NCI-H2196 treated with DMSO at 0.1 percent for 48 hours (cell line): ENCODE measurements around the gene POP7.
"Not testable (repeated sequence)": the region's sequence is repeated elsewhere in the genome, so short reads cannot be mapped to it uniquely, and the experiment has no call there.

Experiments used
- DNase-seq: peaks from one replicate; lab custom pipeline; 2025; ENCODE audit not compliant: unreplicated experiment; lab: John Stamatoyannopoulos, UW

Gene POP7

DNA sequence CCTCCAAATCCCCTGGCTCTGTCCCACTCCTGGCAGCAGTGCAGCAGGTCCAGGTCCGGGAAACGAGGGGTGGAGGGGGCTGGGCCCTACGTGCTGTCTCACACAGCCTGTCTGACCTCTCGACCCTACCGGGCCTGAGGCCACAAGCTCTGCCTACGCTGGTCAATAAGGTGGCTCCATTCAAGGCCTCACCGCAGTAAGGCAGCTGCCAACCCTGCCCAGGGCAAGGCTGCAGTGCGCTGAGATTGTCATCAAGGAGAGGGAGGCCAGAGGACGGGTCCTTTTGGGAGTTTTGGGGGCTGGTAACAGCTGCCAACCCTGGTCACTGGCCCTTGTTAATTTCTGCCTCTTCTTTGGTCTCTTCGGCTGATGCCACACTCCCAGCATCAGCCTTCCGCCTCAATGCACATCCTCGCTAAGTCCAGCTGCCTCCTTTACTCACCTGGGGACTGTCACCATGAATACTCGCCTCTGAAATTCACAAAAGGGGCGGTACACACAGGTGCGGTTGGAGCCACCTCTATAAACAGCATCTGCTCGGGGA is 17.9 kb downstream of the POP7 start:
- no peak for DNase-seq

DNA sequence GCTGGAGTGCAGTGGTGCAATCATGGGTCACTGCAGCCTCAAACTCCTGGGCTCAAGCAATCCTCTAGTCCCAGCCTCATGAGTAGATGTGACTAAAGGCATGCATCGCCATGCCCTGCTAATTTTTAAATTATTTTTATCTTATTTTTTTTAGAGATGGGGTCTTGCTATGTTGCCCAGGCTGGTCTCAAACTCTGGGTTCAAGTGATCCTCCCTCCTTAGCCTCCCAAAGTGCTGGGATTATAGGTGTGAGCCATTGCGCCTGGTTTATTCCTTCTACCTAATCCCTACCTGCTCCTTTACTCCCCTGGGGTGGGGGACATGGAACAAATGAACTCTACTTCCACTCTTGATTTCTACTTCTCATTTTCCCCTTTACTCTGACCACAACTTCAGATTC is 18.4 kb downstream of the POP7 start:
- DNase-seq = not testable (repeated sequence)

DNA sequence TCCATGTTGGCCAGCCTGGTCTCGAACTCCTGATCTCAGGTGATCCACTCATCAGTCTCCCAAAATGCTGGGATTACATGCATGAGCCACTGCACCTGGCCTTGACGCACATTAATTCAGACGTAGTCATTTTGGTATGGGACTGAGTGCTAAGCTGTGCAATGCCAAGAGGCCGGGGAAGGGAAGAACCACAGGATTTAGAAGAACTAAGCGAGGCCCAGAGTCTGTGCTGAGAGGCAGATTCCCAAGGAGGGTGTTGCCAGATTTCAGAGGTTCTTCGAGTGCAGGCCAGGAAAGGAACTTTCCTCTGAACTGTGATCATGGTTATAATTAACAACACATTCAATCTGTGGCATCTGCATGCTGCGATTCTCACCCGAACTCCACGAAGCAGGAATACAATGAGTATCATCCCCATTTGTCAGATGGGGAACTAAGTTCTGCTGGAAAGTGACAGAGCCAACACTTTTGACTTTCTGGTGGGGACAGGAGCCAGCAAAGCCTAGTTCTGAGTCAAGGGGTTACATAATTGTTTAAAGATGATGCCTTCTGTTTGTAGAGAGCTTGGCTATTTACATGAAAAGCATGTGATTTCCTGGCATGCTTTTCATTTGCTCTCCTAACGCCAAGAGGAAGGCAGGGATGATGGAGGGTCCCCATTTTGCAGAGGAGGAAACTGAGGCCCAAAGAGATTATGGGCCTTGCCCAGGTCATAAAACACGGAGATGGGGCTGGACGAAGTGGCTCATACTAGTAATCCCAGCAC is 21.3 kb downstream of the POP7 start:
- no peak for DNase-seq

DNA sequence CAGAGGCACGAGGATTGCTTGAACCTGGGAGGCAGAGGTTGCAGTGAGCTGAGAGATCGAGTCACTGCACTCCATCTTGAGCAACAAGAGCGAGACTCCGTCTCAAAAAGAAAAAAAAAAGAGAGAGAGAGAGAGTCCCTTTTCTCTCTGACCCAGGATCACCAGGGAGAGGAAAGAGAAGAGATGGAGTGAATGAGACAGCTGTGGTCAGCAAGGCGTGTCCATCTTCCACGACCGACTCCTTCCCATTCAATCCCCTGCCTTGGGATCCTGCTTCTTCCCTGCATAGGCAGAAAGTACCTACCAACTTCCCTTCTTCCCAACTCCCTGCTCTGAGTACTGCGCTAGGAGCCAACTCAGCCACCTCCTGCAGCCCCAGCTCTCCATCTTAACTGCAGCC is 22.3 kb downstream of the POP7 start:
- no peak for DNase-seq

DNA sequence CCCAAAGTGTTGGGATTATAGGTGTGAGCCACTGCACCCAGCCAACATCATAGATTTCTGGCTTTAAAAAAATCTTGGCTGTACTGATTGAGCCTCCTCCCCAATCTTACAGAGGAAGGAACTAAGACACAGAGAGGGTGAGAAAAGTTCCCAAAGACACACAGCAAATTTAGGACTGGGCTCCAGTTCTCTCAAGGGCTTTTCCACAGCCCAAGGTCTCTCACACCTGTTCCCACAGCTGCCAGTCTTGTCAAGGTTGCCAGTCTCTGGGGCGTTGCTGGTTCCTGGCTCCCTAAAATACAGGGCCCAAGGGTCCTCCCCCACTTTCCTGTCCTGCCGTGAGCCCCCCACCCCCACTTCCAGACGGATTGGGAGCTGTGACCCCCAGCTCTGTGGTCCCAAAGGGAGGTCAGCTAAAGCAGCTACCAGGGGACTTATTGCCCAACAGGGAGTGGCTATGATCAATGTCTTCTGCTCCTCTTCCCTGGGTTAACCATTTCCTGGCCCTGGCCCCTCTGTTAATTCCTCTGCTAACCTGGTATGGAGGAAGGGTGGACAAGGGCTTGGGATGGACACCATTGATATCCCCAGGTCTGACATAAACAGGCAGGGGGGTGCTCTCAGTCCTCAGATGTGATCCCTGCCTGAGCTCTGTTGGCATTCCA is 24.3 kb downstream of the POP7 start:
- DNase-seq = no peak

DNA sequence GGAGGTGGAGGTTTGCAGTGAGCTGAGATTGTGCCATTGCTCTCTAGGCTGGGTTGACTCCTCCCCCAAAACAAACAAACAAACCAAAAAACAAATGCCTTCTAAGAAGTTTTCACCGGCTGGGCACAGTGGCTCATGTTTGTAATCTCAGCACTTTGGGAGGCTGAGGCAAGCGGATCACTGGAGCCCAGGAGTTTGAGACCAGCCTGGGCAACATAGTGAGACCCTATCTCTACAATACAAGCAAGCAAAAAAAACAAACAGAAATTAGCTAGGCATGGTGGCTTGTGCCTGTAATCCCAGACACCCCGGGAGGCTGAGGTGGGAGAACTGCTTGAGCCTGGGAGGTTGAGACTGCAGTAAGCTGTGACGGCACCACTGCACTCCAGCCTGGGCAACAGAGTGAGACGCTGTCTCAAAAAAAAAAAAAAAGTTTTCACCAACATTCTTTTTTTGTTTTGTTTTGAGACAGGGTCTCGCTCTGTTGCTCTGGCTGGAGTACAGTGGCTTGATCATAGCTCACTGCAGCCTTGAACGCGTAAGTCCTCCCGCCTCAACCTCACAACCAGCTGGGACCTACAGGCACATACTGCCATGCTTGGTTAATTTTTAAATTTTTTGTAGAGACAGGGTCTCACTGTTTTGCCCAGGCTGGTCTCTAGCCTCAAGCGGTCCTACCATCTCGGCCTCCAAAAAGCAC is 26.2 kb downstream of the POP7 start:
- no peak for DNase-seq

DNA sequence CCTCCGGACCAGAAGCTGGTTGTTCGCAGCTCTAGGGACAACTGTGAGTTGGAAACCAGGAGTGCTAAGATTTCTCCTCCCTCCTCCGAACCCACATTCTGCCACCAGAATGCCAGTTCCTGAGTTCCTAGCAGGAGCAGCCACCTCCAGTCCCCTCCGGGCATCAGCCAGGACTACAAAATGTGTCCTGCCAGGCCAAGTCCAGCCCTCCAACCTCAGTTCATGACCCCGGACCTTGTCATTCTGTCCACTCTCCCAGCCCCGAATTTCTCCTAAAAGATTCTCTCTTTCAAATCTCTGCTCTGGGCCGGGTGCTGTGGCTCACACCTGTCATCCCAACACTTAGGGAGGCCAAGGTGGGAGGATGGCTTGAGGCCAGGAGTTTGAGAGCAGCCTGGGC is 29.8 kb downstream of the POP7 start:
- DNase-seq = no peak

DNA sequence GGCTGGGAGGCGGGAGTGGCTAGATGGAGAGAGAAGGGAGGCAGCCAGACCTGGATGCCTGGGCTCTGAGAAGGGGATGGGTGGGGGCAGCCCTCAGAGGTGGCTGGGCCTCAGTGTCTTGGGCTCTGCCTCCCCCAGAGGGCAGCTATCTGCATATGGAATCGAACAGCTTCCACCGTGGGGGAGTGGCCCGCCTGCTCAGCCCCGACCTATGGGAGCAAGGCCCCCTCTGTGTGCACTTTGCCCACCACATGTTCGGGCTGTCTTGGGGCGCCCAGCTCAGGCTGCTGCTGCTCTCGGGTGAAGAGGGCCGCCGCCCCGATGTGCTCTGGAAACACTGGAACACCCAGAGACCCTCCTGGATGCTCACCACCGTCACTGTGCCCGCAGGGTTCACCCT is 30.8 kb downstream of the POP7 start:
- DNase-seq = no peak

DNA sequence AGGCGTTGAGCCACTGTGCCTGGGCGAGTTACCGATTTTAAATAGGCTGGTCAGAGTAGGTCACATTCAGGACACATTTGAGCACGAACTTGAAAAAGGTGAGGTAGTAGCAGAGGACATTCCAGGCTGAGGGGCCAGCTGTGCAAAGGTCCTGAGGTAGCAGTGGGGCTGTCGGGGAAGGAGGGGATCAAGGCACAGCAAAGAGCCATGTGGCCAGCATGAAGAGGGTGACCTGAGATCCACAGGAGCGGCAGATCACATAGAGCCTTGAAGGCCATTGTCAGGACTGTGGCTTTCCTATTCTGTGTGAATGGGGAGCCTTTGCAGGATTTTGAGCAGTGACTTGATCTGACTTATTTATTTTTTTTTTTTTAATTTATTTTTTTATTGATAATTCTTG is 34.0 kb downstream of the POP7 start:
- no peak for DNase-seq

DNA sequence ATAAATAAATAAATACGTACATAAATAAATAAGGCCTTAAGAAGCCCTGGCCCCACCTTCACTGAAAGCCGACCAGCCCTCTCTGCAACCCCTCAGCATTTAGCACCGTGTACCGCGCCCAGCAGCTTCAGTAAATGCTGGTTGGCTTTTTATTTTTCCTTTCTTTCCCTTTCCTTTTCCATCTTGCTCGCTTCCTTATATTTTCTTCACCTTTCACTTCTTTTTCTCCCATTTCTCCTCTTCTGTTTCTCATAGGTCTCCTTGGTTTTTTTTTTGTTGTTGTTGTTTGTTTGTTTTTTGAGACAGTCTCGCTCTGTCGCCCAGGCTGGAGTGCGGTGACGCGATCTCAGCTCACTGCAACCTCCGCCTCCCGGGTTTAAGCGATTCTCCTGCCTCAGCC is 38.7 kb downstream of the POP7 start:
- DNase-seq = no peak

DNA sequence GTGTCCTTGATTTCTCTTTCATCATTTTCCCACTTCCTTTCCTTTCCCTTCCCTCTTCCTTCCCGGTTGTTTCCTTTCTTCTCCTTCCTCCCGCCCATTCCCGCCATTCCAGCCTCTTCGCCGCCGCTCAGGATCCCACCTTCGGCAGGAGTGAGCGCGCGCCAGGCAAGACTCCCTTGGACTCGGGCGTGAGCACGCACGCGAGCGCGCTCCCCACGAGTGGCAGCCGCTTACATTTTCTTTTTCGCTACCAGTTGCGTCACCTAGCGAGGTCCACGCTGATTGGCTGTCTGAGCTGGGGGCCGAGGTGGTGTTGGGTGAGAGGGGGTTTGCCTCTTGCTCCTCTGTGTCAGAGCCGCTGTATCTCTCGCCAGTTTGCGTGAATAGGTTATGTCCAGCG is 39.3 kb downstream of the POP7 start:
- no peak for DNase-seq

DNA sequence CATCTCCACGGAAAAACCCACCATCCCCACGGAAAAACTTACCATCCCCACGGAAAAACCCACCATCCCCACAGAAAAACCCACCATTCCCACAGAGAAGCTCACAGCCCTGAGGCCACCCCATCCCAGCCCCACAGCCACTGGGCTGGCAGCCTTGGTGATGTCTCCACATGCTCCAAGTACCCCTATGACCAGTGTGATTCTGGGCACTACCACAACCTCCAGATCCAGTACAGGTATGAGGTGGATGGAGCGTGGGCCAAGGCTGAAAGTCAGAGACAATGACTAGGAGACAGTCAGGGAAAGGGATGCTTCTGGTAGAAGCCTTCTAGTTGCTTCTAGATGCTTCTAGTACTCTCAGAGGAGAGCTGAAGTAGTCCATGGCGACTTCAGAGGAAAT is 47.1 kb downstream of the POP7 start:
- DNase-seq = no peak

DNA sequence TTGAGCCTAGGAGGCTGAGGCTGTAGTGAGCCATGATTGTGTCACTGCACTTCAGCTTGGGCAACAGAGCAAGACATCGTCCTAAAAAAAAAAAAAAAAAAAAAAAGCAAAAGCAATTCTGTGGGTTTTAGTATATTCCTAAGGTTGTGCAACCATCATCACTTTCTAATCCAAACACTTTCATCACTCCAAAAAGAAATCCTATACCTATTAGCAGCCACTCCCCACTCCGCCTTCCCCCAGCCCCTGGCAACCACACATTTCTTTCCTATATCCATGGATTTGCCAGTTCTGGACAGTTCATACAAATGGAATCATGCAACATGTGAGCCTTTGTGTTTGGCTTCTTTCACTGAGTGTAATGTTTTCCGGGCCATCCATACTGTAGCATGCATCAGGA is 47.8 kb downstream of the POP7 start:
- no peak for DNase-seq
